Measurements from ENCODE around the gene GOLGA2.
"Not testable (repeated sequence)": the region's sequence is repeated elsewhere in the genome, so short reads cannot be mapped to it uniquely, and the experiment has no call there.

The GOLGA2 gene

GRCh38 chr9:128232528-128233428, 43.0 kb downstream of the GOLGA2 start:
- DNase-seq = no peak

- DNase-seq = no peak
Measured at GRCh38 chr9:128231638-128232527, 43.9 kb downstream of the GOLGA2 start.

DNA sequence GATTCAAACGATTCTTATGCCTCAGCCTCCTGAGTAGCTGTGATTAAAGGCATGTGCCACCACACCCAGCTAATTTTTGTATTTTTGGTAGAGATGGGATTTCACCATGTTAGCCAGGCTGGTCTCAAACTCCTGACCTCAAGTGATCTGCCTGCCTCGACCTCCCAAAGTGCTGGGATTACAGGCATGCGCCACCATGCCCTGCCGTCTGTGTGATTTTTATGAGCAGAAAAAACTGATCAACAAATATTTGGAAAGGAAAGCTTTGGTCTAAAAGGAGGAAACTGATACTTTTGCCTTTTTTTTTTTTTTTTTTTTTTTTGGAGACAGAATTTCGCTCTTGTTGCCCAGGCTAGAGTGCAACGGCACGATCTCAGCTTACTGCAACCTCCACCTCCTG, 44.9 kb downstream of the GOLGA2 start:
- DNase-seq = not testable (repeated sequence)

GRCh38 chr9:128226412-128226801, 49.4 kb downstream of the GOLGA2 start:
- no peak for DNase-seq

- DNase-seq = no peak
Measured at GRCh38 chr9:128225770-128226411, 49.9 kb downstream of the GOLGA2 start.

- no peak for DNase-seq
Measured at GRCh38 chr9:128224877-128225276, 50.9 kb downstream of the GOLGA2 start.

DNA sequence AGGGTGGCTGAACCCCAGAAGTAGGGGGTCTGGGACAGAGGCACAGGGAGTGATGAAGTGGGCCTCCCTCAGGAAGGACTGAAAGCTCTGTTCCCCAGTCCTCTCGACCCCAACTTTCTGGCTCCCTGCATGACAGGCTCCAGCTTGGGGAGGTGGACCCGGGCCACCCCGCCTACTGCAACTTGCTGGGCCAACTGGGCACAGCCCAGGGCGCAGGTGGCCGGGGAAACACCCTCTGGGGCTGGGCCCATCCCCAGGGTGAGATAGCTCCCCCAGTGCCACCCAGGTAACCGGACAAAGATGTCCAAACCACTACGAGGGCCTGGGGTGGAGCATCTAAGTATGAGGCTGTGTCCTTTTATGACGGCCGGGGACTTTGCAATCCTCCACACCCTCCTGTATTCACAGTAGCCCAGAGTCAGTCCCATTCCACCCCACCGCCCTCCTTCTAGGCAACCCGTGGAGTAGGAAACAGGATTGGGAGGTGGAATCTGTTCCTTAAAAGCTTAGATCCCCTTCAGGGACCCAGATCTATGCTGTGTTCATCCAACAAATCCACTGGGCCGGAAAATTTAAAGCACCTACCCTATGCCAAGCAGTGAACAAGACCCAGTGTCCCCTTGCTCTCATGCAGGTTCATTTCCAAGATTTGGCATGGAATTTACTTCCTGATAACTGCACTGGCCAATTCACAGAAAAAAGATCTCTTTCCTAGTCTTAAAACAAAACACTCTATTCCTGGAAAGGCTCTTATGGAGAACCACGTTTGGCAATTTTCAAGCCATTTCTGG, 52.7 kb downstream of the GOLGA2 start:
- DNase-seq = no peak

- DNase-seq = no peak
Measured at GRCh38 chr9:128222026-128222425, 53.8 kb downstream of the GOLGA2 start.

DNA sequence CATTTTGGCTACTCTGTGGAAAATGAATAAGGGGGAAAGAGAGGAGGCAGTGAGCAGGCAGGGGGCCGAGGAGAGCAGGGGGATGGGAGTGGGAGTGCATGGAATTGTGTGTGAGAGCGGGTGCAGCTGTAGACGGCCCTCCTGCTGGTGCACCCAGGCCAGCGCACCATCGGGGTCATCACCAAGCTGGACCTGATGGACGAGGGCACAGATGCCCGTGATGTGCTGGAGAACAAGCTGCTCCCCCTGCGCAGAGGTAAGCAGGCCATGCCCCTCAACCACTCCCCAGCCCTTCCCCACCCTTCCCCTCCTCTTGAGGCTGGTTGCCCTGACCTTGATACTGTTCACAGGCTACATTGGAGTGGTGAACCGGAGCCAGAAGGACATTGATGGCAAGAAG, 56.0 kb downstream of the GOLGA2 start:
- no peak for DNase-seq

DNA sequence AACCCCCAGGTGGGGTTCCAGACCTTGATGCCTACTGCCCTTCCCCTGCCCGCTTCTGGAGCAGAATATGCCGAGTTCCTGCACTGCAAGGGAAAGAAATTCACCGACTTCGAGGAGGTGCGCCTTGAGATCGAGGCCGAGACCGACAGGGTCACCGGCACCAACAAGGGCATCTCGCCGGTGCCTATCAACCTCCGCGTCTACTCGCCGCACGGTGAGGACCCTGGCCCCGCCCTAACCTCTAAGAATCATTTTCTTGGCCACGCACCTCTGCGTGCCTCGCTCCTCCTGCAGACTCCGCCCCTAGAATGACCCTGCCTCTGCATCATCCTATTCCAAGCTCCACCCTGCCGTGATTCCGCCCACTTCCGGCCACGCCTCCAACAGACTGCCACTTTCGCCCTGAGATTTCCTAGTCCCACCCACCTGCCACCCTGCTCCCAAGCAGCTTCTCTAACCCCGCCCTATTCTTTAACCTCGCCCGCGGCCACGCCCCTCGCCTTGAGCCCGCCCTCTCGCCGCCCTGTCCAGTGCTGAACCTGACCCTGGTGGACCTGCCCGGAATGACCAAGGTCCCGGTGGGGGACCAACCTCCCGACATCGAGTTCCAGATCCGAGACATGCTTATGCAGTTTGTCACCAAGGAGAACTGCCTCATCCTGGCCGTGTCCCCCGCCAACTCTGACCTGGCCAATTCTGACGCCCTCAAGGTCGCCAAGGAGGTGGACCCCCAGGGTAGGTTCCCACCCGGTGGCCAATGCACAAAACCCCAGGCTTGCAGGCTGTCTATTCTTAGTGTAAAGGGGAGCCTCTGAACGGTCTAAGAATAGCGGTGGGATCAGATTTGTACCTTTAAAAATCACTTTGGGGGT, 57.1 kb downstream of the GOLGA2 start:
- DNase-seq = peak; percentile 93

DNA sequence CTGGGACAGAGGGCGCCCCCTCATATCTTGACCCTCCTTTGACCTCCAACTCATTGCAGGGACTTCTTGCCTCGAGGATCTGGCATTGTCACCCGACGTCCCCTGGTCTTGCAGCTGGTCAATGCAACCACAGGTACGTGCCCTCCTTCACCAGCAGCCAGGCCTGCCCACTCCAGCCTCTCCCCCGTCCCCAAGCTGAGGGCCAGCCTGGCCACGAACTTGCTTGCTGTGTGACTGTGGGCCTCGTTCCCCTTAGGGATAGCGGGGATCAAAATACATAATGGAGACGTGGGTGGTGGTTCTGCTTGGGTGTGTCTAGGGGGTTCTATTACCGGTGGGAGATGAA, 57.7 kb downstream of the GOLGA2 start:
- no peak for DNase-seq

DNA sequence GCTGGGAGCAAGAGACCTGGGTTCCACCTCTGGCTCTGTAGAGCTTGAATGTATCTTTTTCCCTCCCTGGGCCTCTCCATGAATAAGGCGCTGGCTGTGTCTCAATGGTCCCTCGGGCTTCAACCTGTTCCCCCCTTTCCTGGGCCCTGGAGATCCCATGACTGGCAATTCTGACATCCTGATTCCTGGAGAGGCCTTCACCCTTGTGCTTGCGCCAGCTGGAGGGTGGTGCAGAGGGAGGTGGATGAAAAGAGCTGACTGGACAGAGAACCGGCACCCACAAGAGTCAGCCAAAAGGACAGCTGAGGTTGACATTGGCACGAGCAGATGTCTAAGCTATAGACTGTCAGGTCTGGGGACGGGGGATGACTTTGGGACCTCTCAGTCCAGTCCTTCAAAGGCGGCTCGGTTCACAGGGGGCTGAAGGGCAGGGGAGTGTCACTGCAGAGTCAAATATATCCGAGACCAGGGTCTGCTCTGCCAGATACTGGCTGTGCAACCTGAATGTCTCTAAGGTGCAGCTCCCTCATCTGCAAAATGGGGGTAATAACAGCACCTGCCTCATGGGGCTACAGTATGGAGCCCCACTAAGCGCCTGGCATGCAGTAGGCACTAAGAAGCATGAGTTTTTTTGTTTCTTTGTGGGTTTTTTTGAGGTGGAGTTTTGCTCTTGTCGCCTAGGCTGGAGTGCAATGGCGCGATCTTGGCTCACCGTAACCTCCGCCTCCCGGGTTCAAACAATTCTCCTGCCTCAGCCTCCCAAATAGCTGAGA, 58.8 kb downstream of the GOLGA2 start:
- DNase-seq = no peak

DNA sequence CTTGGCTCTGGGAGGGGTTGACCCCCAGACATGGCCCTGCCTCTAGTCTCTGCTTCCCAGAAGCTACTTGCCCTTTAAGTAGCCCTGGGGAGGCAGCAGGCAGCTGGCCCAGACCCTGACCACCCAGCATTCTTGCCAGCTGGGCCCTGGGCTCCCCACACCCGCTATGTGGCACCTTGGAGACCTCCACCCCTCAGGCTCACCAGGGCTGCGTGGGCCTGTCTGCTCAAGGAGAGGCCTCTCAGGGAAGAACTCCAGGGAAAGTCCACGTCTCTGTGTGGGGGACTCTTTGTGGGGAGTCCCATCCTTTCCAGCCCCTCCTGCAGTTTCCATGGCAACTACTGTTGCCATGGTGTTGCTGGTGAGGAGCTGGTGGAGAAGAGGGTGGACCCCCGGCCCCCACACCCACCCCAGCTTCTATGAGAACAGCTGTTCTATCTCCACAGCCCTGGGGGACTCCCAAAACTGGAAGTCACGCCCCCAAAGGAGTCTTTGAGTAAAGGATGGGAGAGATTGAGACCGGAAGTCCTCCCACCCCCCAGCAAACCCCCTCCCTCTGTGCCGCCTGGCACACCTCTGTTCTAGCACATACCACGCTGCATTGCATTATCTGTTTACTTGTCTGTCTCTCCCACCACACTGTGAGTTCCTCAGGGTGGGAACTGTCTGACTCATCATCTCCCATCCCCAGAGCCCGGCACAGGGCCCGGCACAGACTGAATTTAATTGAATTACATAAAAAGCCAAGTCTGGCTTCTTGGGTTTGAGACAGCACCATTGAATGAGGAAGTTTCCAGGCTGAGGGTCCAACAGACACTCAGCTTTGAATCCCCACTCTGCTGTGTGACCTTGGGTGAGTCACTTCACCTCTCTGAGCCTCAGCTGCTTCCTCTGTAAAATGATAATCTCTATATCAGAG, 60.1 kb downstream of the GOLGA2 start:
- no peak for DNase-seq

GRCh38 chr9:128214571-128215490, 61.0 kb downstream of the GOLGA2 start:
- no peak for DNase-seq

GRCh38 chr9:128213746-128214497, 61.9 kb downstream of the GOLGA2 start:
- DNase-seq = no peak

DNA sequence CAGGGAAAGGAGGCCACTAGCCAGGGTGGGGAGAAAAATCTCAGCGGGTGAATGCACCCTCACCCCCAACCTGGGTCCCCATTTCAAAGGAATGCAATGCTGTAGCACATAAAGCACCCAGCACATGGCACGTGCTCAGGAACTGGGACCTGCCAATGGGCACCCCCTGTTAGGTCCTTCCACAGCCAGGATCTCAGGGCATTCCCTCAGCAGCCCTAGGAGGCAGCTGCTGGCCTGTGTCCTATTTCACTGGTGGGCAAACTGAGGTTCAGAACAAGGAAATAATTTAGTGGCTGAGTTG, 63.9 kb downstream of the GOLGA2 start:
- no peak for DNase-seq

DNA sequence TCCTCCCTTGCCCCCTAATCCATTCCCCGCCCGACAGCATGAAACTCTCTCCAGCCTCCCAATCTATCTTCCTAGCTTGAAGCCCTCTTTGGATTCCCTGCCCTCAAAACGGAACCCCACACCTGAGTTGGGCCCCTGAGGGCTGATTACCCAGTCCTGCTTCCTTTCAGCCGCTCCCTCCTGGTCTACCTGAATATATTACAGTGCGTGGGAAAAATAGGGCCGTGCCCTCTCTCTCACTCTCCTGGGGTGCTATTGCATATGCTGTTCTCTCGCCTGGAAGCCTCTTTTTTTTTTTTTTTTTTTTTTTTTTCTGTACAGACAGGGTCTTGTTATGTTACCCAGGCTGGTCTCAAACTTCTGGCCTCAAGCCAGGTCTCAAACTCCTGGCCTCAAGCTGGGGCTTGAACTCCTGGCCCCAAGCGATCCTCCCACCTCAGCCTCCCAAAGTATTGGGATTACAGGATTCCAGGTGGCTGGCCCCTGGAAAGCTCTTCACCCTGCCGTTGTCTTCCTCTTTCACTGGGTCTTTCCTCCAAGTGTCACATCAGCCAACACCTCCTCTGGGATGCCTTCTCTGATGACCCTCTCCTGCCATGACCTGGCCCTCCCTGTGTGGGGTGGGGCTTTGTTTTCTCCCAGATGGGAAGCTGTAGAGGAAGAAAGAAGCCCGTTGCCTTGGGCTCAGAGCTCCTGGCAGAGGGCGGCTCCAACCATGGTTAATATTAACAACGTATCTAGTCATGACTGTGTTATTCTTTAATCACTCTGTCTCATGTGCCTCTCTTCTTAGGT, 64.4 kb downstream of the GOLGA2 start:
- DNase-seq = no peak

Measured in stimulated activated CD4-positive, alpha-beta T cell treated with anti-CD3 and anti-CD28 coated beads, Interleukin-4, amount 100 ng/mL, for 24 hours (primary cell).